ENCODE measurements around the gene ACTG1. TPM values are rescaled to one million over a fixed set of nuclear protein-coding genes. Genes with fewer than 3 reads are reported as not detected.

ACTG1 gene
- total RNA-seq = 1,000 to 10,000 TPM; 2,510 to 3,878 (median 3,203) TPM

- Histone ChIP-seq H3K4me1 (peaks cover 0 to 37% (median 20%) of the 10 kb centered on the region in 4 donors), H3K27me3 (no peaks in the 10 kb centered on the region), H3K27ac (peak within 1 kb of the TSS; percentile 98 to 100 (median 100)), H3K9me3 (no peaks in the 10 kb centered on the region), H3K4me3 (peak within 1 kb of the TSS; percentile 71 to 99 (median 90)), H3K36me3 (peaks cover 0 to 39% (median 0%) of the 10 kb centered on the region in 3 donors)
- no peak for TF ChIP-seq CTCF (IDR thresholded peaks at IDR 0.05)
- peak; percentile 99 for TF ChIP-seq POLR2A (IDR thresholded peaks at IDR 0.05)
- peak; percentile 91 to 96 (median 95) for DNase-seq
Observed at GRCh38 chr17:81512562-81513371, at the start of gene ACTG1. Gene ACTG1, minus strand, starts transcription at chr17:81512799. Its CDS starts 445 bp downstream, at chr17:81512354.

DNA sequence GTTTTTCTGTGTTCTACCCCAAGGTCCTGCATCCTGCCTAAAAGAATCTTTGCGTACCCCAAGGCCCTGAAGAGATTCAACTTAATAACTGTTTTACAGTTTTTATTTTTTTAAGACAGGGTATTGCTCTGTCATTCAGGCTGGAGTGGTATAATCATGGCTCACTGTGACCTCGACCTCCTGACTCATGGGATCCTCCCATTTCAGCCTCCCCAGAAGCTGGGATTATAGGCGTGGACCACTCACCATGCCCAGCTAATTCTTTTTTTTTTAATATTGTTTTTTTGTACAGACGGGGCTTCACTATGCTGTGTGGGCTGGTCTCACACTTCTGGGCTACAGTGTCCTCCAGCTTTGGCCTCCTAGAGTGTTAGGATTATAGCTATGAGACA is 48.9 kb upstream of the ACTG1 start:
- peaks cover 0 to 18% (median 4%) of the 10 kb centered on the region in 4 donors for H3K4me1 ChIP-seq
- peak overlapping the region in 1 of 4 donors; percentile 49 for H3K27ac ChIP-seq
- no peak for DNase-seq
- peaks cover 0 to 85% (median 0%) of the 10 kb centered on the region in 3 donors for H3K36me3 ChIP-seq
- TF ChIP-seq CTCF (IDR thresholded peaks at IDR 0.05) = no peak
- no peak for TF ChIP-seq POLR2A (IDR thresholded peaks at IDR 0.05)
- H3K9me3 ChIP-seq = no peaks in the 10 kb centered on the region
- no peak overlapping the region for H3K4me3 ChIP-seq
- H3K27me3 ChIP-seq = no peaks in the 10 kb centered on the region

DNA sequence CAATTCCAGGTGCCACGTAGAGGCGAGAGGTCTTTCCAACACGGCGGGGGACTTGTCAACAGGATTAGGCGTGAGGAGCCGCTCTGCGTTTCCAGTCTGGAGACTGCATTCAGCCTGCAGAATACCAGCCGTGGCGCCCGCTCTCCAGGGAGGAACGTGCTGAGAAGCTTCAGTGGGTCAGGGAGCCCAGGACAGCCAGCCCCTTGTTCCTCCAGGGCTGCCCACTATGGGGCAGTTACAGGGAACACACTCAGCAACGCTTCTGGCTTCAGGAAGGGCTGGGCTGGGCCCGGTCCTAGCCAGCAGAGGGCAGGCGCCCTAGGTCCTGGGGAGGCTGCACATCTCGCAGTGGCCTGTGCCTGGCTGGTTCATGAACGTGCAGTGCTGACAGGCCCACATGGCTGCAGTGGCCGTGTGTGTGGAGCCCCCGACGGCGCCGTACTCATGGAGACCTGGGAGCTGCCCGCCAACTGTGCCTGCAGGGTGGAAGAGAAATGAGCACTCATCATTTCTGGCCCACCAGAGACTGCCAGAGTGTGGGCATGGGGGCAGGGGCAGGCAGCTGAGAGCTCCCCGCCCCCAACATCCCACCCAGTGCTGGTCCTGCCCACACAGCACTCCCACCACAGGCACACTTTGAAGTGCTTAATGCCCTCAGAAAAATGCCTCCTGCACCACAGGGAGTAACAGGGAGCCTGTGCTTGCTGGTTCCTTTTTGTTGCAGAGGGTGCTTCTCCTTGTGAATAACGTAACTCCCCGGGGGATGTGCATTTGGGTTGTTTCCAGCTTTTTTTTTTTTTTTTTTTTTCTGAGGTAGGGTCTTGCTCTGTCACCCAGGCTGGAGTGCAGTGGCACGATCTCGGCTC is 46.6 kb upstream of the ACTG1 start:
- H3K36me3 ChIP-seq = peaks cover 0 to 66% (median 0%) of the 10 kb centered on the region in 3 donors
- H3K4me3 ChIP-seq = no peak overlapping the region
- H3K9me3 ChIP-seq = no peaks in the 10 kb centered on the region
- DNase-seq = no peak
- no peaks in the 10 kb centered on the region for H3K27me3 ChIP-seq
- peaks cover 0 to 18% (median 7%) of the 10 kb centered on the region in 4 donors for H3K4me1 ChIP-seq
- no peak overlapping the region for H3K27ac ChIP-seq
- TF ChIP-seq CTCF (IDR thresholded peaks at IDR 0.05) (no peak), POLR2A (IDR thresholded peaks at IDR 0.05) (no peak)

DNA sequence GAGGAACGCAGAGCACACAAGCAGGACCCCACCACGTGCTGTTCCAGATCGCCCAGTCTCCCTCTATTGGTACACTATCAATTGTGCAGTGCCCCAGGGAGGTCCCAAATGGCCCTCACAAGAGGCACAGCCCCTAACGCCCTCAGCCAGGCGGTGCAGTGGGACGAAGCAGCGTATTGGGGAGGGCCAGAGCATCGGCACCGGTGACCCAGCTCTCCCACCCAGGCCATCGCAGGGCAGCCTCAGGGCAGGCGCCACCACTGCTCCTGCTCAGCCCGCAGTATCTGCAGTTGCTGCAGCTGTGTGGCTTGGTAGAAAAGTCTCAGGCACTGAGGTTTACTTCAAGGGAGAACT is 45.5 kb upstream of the ACTG1 start:
- TF ChIP-seq CTCF (IDR thresholded peaks at IDR 0.05) = no peak
- no peak for TF ChIP-seq POLR2A (IDR thresholded peaks at IDR 0.05)
- Histone ChIP-seq H3K27me3 (no peaks in the 10 kb centered on the region), H3K27ac (no peak overlapping the region), H3K4me3 (no peak overlapping the region), H3K4me1 (peaks cover 4 to 28% (median 15%) of the 10 kb centered on the region in 4 donors), H3K36me3 (peaks cover 0 to 55% (median 0%) of the 10 kb centered on the region in 3 donors), H3K9me3 (no peaks in the 10 kb centered on the region)
- no peak for DNase-seq

DNA sequence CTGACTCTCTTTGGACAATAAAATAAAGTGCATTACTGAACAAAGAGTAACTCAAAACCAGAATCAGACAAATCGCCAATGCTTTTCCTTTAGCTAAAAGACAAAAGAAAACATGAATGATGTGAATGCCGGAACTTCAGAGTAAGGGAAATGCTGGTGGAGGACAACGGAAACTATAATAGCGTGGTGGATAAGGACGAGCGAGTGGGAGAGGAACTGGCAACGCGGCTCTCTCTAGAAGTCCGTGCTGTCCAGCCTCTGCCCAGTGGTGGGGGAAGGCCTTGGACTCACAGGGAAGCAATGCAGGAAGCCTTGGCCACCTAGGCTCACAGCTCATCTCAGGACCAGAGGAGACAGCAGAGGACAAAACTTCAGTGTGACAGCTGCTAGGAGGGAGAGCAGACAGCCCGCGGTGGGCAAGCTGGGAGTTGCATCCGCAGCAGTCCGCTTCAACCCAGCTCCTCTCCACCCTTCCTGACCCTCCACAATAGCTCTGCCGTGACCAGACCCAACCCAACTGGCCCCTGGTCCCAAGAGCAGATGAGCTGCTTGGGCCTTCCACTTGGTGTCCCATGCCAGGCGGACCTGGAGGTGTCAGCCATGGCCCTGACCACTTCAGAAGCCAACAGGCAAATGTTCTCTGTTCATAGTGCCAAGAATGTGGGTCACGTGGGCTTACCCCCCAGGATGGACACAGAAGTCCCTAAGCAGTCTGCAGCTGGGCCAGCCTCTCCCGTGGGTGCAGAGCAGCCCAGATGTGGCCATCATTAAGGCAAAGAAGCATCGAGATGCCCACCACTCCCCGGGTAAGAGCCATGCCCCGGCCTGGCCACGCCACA is 44.9 kb upstream of the ACTG1 start:
- Histone ChIP-seq H3K9me3 (no peaks in the 10 kb centered on the region), H3K27ac (peak overlapping the region in 2 of 4 donors; percentile 82 to 87), H3K36me3 (peaks cover 0 to 49% (median 0%) of the 10 kb centered on the region in 3 donors), H3K27me3 (no peaks in the 10 kb centered on the region), H3K4me3 (no peak overlapping the region), H3K4me1 (peaks cover 4 to 28% (median 16%) of the 10 kb centered on the region in 4 donors)
- TF ChIP-seq CTCF (IDR thresholded peaks at IDR 0.05) (no peak), POLR2A (IDR thresholded peaks at IDR 0.05) (no peak)
- DNase-seq = no peak

All from Peyer's patch (tissue), 4 donors.